HG03575 (cell line): Measurements from ENCODE around the gene NAP1L4.
"Not testable (repeated sequence)": the region's sequence is repeated elsewhere in the genome, so short reads cannot be mapped to it uniquely, and the experiment has no call there.

Source experiments
- ATAC-seq: cut with Tn5 transposase; IDR thresholded peaks from one replicate; pipeline ENCODE4 v1.9.1; 2021; ENCODE audit not compliant: unreplicated experiment, insufficient number of reproducible peaks, low FRiP score; ENCODE audit errors: extremely low read depth

Gene NAP1L4

GRCh38 chr11:2916114-2916891, 75.8 kb downstream of the NAP1L4 start:
- ATAC-seq, result no peak

DNA sequence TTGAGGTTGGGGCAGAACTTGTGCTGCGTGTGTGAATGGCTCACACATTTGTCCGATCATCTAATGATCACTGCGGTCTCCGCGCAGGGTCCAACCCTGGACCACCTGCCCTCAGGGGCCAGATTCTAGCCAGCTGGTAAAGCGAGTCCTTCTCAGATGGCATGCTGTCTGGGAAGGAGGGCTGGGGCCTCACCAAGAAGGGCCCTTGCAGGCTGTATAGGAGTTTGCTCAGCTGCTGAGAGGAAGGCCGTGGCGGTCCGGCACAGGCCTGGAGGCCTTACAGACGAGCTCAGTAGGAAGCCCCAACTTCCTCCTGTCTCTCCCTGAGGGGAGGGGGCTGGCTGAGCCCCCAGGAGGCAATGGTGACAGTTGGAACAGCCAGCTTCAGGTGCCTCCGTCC, 76.7 kb downstream of the NAP1L4 start:
- no peak for ATAC-seq

DNA sequence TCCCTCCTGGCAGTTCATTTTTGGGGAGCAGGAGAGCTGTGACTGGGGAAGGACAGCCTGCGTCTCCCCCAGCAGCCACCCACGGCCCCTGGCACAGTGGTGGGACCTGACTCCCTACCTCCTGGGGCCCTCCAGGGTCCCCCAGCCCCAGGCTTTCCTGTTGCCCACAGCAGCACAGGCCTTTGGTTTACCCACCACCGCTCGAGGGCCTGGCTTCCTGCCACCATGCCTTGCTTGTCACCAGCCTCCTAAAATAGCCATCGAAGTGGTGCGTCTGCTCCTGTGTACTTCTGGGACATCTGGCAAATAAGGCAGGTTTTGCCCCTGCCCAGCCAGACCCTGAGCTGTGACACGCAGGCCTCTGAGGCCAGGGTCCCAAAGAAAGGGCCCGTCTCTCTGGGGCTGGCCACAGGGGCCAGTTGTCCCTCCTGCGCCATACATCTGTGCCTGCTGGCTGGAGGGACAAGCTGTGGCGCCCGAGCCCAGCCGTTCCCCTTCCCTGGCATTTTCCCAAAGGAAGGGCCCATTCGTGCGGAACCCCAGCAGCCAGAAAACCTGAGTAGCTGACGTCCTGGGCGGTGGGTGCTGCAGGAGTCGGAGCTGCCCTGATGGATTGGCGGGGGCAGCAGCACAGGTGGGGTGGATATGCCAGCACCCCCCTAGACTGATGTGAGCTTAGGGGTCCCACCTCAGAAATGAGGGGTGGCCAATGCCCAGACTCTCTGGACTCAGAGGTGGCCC, 77.5 kb downstream of the NAP1L4 start:
- ATAC-seq, result no peak

DNA sequence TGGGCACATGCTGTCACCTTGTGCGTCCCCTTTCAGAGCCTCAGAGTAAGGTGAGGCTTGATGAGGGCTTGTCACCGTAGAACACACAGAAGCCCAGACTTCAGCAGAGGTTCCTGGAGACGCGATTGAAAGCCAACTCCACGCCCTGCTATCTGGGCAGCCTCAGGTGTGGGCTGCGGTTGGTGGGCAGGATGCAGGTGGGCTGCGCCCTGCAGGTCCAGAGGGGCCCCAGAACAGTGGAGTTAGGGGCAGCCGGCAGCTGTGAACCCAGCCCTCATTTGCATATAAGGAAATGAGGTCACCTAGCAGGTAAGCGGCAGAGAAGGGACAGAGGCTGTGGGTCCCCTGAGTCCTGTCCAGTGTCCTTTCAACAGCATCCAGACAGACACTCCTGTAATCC, 78.4 kb downstream of the NAP1L4 start:
- ATAC-seq, result no peak

GRCh38 chr11:2913019-2913431, 79.1 kb downstream of the NAP1L4 start:
- ATAC-seq, result no peak

- no peak for ATAC-seq
These were observed 79.6 kb downstream of the NAP1L4 start for GRCh38 chr11:2912498-2912897.

DNA sequence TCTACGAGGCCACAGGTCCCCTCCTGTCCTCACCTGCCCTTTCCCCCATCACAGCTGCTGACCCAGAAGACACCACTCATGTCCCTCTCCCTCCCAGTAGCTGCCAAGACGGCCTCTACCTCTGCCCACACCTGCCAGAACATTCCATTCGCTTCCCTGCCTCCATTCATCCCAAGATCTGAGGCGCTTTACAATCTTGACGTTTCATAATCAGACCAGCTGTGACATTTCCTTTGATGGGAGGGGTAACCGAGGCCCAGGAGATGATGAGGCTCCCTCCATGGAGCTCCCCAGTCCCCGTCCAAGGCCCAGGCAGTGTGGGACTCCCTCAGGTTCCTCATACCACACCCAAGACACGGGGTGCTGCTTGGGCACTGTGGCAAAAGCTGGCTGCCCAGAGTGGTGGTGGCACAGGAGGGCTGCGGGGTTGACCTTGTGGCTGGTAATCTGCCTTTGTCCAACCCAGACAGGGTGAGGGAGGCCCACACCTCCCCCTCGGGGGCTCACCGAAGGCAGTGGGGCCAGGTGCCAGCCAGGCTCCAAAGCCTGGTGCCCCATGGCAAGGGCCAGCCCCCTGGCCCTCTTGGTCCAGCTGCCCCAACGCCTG, 80.2 kb downstream of the NAP1L4 start:
- no peak for ATAC-seq

DNA sequence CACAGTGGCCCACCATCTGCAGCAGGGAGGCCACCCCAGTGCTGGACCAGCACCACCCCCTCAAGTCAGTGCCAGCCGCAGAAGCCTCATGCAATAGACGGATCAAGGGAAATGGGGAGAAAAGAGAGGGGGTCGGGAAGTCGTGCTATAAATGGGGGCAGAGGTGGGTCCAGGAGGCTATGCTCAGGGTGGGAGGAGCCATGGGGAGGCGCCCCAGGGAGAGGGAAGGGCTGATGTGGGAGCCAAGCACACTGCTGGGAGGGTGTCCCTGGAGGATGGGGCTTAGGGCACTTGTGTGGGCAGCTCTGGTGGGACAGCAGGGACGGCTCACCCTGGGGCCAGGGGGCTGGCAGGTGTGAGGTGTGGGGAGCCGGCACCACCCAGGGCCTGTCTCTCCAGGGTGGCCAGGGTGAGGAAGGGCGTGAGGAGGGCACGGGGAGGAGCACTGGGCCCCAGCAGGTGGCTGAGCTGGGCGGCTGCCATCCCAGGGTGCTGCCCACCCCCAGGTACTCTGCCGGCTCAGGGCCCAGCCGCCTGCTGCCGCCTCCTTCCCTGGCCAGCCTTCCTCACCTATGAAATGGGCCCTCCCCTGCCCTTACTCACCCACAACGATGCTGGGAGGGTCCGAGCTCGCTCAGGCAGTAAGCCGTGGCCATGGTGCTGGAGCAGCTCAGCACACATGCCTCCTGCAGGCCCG, 80.9 kb downstream of the NAP1L4 start:
- ATAC-seq, result no peak

- ATAC-seq, result no peak
These were observed 81.7 kb downstream of the NAP1L4 start for GRCh38 chr11:2910401-2910955.

- no peak for ATAC-seq
These were observed 82.8 kb downstream of the NAP1L4 start for GRCh38 chr11:2909133-2909902.

DNA sequence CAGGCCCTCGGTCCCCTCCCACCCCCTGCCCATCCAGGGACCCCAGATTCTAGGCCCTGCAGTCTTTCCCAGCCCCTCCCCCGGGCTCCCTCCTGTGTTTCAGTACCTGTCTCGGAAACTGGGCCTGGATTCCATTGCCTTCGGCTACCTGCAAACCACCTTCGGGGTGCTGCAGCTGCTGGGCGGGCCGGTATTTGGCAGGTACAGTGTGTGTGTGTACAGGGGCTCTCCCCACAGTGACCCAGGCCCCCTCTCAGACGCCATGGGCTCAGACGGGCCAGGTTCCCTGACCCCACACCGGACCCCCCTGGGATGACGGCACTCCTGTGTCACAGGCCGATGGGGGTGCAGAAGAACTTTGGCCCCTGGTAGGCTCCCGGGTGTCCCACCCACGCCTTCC, 84.0 kb downstream of the NAP1L4 start:
- ATAC-seq, result no peak

GRCh38 chr11:2905299-2905698, 86.8 kb downstream of the NAP1L4 start:
- not testable (repeated sequence) for ATAC-seq

- no peak for ATAC-seq
These were observed 87.7 kb downstream of the NAP1L4 start for GRCh38 chr11:2904153-2905052.

GRCh38 chr11:2903672-2904011, 88.5 kb downstream of the NAP1L4 start:
- no peak for ATAC-seq

GRCh38 chr11:2902784-2903671, 89.1 kb downstream of the NAP1L4 start:
- ATAC-seq, result no peak

DNA sequence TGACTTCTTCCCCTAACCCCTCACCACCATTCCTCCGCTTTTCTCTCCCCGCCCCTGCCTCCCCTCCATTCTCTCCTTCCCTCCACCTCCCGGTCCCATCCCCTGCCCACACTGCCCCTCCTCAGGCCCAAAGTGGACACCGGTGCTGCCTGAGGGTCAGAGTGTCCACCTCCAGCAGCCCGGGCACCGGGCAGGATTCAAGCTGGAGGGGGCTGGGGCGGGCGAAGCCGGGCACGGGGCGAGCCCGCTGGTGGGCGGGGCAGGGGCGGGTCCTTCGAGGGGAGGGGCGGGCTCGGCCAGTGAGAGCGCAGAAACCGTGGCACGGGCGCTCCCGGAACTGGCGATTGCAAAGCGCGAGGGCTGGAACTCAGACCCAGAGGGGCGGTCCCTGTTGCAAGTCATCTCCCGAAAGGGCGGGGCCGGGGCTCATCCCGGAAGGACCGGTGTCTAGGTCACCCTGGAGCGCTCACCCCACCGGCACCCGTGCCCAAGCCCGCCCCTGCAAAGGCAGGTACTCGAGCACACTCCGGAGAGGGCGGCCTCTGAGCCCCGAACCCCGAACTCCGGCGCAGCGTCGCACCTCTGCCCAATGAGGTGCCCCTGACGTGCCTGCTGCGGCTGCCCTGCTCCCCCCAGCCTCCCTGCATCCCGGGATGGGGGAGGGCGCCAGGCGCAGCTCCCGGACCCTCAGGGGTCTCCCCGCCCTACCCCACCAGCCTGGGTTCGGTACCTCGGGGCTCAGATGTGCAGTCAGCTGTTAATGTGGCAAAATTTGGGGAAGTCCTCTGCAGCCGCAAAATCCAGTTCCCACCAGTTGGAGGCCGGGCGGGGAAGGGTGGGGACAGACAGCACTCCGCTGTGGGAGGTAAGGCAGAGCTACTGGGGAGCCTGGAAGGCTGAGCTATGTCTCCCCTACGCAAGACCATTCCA, 90.0 kb downstream of the NAP1L4 start:
- no peak for ATAC-seq
